Fibroblast of lung (primary cell): ENCODE data around the gene ATXN7L2. TPM values are rescaled to one million over a fixed set of nuclear protein-coding genes. Genes with fewer than 3 reads are reported as not detected.

Experiments used
- DNase-seq, 2 donors: peaks; one replicate each; pipeline versions ENCODE4 v3.0.0 to v3.0.0-alpha.2; 2010; ENCODE audit warnings: low read depth in 2 of 2
- H2AFZ ChIP-seq: 2 replicates; pipeline ENCODE4 v1.5.1; 2012; ENCODE audit warnings: low read length, control low read depth, inconsistent platforms
- H3K27ac ChIP-seq: 2 replicates; pipeline ENCODE4 v1.5.1; 2011; ENCODE audit warnings: low read length, control low read depth; ENCODE audit not compliant: insufficient read depth
- H3K27me3 ChIP-seq: 2 replicates; pipeline ENCODE4 v1.5.1; 2011; ENCODE audit warnings: mild to moderate bottlenecking, low read length; ENCODE audit not compliant: control insufficient read depth, insufficient read depth
- H3K36me3 ChIP-seq: 2 replicates; pipeline ENCODE4 v1.5.1; 2011; ENCODE audit warnings: low read length; ENCODE audit not compliant: control insufficient read depth, insufficient read depth
- H3K4me1 ChIP-seq: 2 replicates; pipeline ENCODE4 v1.5.1; 2011; ENCODE audit warnings: low read length; ENCODE audit not compliant: control insufficient read depth, insufficient read depth; ENCODE audit errors: extremely low read depth
- H3K4me2 ChIP-seq: 2 replicates; pipeline ENCODE4 v1.5.1; 2011; ENCODE audit warnings: low read length, control low read depth; ENCODE audit not compliant: insufficient read depth; ENCODE audit errors: extremely low read depth
- H3K4me3 ChIP-seq, 4 experiments: fragments of 200-600 bp in 1 of 4; sonication (generic) in 1 of 4; replicated peaks in 1 of 4; 2 replicates each; pipeline ENCODE4 v1.5.1; 2011 to 2016; ENCODE audit warnings: low read length in 4 of 4, low read depth in 3 of 4, mild to moderate bottlenecking in 3 of 4, control low read depth in 2 of 4, inconsistent platforms in 1 of 4, mixed read lengths in 1 of 4; ENCODE audit not compliant: insufficient read depth in 1 of 4; ENCODE audit errors: control extremely low read depth in 1 of 4
- H3K79me2 ChIP-seq: 2 replicates; pipeline ENCODE4 v1.5.1; 2012; ENCODE audit warnings: mild to moderate bottlenecking, low read length, inconsistent platforms; ENCODE audit not compliant: control insufficient read depth, insufficient read depth
- H3K9ac ChIP-seq: 2 replicates; pipeline ENCODE4 v1.5.1; 2011; ENCODE audit warnings: mild to moderate bottlenecking, low read length, control low read depth; ENCODE audit not compliant: insufficient read depth
- H3K9me3 ChIP-seq: 2 replicates; pipeline ENCODE4 v1.5.1; 2012; ENCODE audit warnings: low read depth, low read length; ENCODE audit not compliant: control insufficient read depth, insufficient read depth
- H4K20me1 ChIP-seq: 2 replicates; pipeline ENCODE4 v1.5.1; 2011; ENCODE audit warnings: low read length; ENCODE audit not compliant: control insufficient read depth, insufficient read depth; ENCODE audit errors: extremely low read depth
- CTCF ChIP-seq, 2 donors: IDR thresholded peaks in 1 of 2; conservative IDR thresholded peaks in 1 of 2; 1 replicate in 1 of 2; 2 replicates in 1 of 2; pipeline ENCODE4 v1.5.1; 2011 to 2012; ENCODE audit warnings: low read length in 2 of 2, control low read depth in 1 of 2, inconsistent platforms in 1 of 2, low read depth in 1 of 2, mild to moderate bottlenecking in 1 of 2
- EZH2 ChIP-seq: IDR thresholded peaks from 2 replicates; pipeline ENCODE4 v1.5.1; 2012; ENCODE audit warnings: low read length, control low read depth, mild to moderate bottlenecking; ENCODE audit errors: missing control alignments
- polyA minus RNA-seq: library from RNA; depleted of rRNA, polyadenylated mRNA; stranded (reverse); fragments of >200 nt; gene quantifications from 2 replicates; pipeline ENCODE4 v1.2.3, GENCODE V29; 2011; ENCODE audit warnings: low replicate concordance
- polyA plus RNA-seq, 2 donors: library from polyadenylated mRNA; depleted of rRNA in 1 of 2; stranded (reverse) in 1 of 2; unstranded in 1 of 2; fragments of >200 nt; gene quantifications; 2 replicates each; pipeline ENCODE4 v1.2.1, GENCODE V29; 2011 to 2012; ENCODE audit warnings: missing spikeins in 1 of 2
- total RNA-seq: library from RNA; depleted of rRNA; stranded (reverse); fragments of >200 nt; gene quantifications from 2 replicates; pipeline ENCODE4 v1.2.1, GENCODE V29; 2014

Gene ATXN7L2
- 1.5 and 2.0 TPM in 2 replicates for total RNA-seq
- polyA plus RNA-seq: 0.86 and 1.6 TPM in 2 replicates
- 1.3 and 2.7 TPM in 2 replicates for polyA plus RNA-seq (2012)
- 1.9 and 2.7 TPM in 2 replicates for polyA minus RNA-seq

GRCh38 chr1:109483672-109484518 lies at the start of gene ATXN7L2:
Gene ATXN7L2 (plus strand): TSS chr1:109483905. CDS start chr1:109483954, 49 bp downstream.
- Histone ChIP-seq H3K9me3 (no peaks in the 10 kb centered on the region), H3K4me2 (peak within 1 kb of the TSS; percentile 99), H3K27ac (peak within 1 kb of the TSS; percentile 75), H3K36me3 (peaks cover 3% of the 10 kb centered on the region), H3K4me3 (peak within 1 kb of the TSS; percentile 67 to 81 (median 76)), H2AFZ (peak within 1 kb of the TSS; percentile 96), H3K9ac (peak within 1 kb of the TSS; percentile 87), H4K20me1 (no peaks in the 10 kb centered on the region), H3K27me3 (peaks cover 4% of the 10 kb centered on the region), H3K79me2 (no peaks in the 10 kb centered on the region), H3K4me1 (peaks cover 6% of the 10 kb centered on the region)
- DNase-seq: peak; percentile 81 to 92
- TF ChIP-seq EZH2 (no peak), CTCF (conservative IDR thresholded peaks at IDR 0.05 in 1 of 2, IDR thresholded peaks at IDR 0.05 in 1 of 2; ENCODE audit: low read depth in 1 of 2, low read length in 2 of 2) (no peak)

GRCh38 chr1:109434484-109434883 lies 49.2 kb upstream of the ATXN7L2 start:
- Histone ChIP-seq H3K4me2 (no peak overlapping the region), H3K27me3 (no peaks in the 10 kb centered on the region)

More at GRCh38 chr1:109434484-109434883, 49.2 kb upstream of the ATXN7L2 start:
- no peak overlapping the region for H3K27ac ChIP-seq
- H4K20me1 ChIP-seq: no peaks in the 10 kb centered on the region
- H3K4me3 ChIP-seq: no peak overlapping the region
- H3K9me3 ChIP-seq: no peaks in the 10 kb centered on the region
- peaks cover 13% of the 10 kb centered on the region for H3K4me1 ChIP-seq
- no peaks in the 10 kb centered on the region for H3K36me3 ChIP-seq
- TF ChIP-seq CTCF (conservative IDR thresholded peaks at IDR 0.05 in 1 of 2, IDR thresholded peaks at IDR 0.05 in 1 of 2; ENCODE audit: low read depth in 1 of 2, low read length in 2 of 2) (no peak), EZH2 (no peak)
- no peak overlapping the region for H3K9ac ChIP-seq
- H3K79me2 ChIP-seq: no peaks in the 10 kb centered on the region
- H2AFZ ChIP-seq: no peak overlapping the region
- no peak for DNase-seq
